IMR-90 (cell line): ENCODE results near the gene CFDP1.

Source experiments
- BHLHE40 ChIP-seq: fragments of 150-350 bp; IDR thresholded peaks from 2 replicates; pipeline ENCODE4 v1.6.1; 2016; ENCODE audit warnings: mild to moderate bottlenecking, low read depth, low read length
- CEBPB ChIP-seq: IDR thresholded peaks from 2 replicates; pipeline ENCODE4 v1.6.1; 2012; ENCODE audit warnings: low read depth, low read length, improper control_type of control experiment
- CHD1 ChIP-seq: IDR thresholded peaks from 2 replicates; pipeline ENCODE4 v1.6.1; 2012; ENCODE audit warnings: low read depth, low read length, improper control_type of control experiment
- MAFK ChIP-seq: IDR thresholded peaks from 2 replicates; pipeline ENCODE4 v1.6.1; 2012; ENCODE audit warnings: low read depth, low read length, improper control_type of control experiment
- MAZ ChIP-seq: IDR thresholded peaks from 2 replicates; pipeline ENCODE4 v1.6.1; 2012; ENCODE audit warnings: low read depth, mild to moderate bottlenecking, low read length, improper control_type of control experiment, moderate library complexity, borderline replicate concordance
- MXI1 ChIP-seq: IDR thresholded peaks from 2 replicates; pipeline ENCODE4 v1.6.1; 2012; ENCODE audit warnings: low read depth, mild to moderate bottlenecking, low read length, moderate library complexity, borderline replicate concordance
- POLR2A ChIP-seq: IDR thresholded peaks from 2 replicates; pipeline ENCODE4 v1.6.1; 2012; ENCODE audit warnings: mild to moderate bottlenecking, low read depth, low read length
- RAD21 ChIP-seq: IDR thresholded peaks from 2 replicates; pipeline ENCODE4 v1.6.1; 2012; ENCODE audit warnings: low read length, improper control_type of control experiment
- RCOR1 ChIP-seq: IDR thresholded peaks from 2 replicates; pipeline ENCODE4 v1.6.1; 2012; ENCODE audit warnings: mild to moderate bottlenecking, low read length, improper control_type of control experiment; ENCODE audit not compliant: insufficient replicate concordance
- TF ChIP-seq, protein P1 (sequence below): conservative IDR thresholded peaks from 2 replicates; pipeline ENCODE4 v1.5.1; 2012; ENCODE audit warnings: mild to moderate bottlenecking, low read depth, low read length, improper control_type of control experiment

- TF ChIP-seq, protein P1, sequence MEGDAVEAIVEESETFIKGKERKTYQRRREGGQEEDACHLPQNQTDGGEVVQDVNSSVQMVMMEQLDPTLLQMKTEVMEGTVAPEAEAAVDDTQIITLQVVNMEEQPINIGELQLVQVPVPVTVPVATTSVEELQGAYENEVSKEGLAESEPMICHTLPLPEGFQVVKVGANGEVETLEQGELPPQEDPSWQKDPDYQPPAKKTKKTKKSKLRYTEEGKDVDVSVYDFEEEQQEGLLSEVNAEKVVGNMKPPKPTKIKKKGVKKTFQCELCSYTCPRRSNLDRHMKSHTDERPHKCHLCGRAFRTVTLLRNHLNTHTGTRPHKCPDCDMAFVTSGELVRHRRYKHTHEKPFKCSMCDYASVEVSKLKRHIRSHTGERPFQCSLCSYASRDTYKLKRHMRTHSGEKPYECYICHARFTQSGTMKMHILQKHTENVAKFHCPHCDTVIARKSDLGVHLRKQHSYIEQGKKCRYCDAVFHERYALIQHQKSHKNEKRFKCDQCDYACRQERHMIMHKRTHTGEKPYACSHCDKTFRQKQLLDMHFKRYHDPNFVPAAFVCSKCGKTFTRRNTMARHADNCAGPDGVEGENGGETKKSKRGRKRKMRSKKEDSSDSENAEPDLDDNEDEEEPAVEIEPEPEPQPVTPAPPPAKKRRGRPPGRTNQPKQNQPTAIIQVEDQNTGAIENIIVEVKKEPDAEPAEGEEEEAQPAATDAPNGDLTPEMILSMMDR: no peak
- TF ChIP-seq RAD21: no peak
- TF ChIP-seq POLR2A: no peak
- no peak for TF ChIP-seq MXI1
- TF ChIP-seq MAZ: no peak
- TF ChIP-seq CHD1: no peak
- no peak for TF ChIP-seq RCOR1
- TF ChIP-seq CEBPB: no peak
- no peak for TF ChIP-seq BHLHE40
- no peak for TF ChIP-seq MAFK
Measured at GRCh38 chr16:75293772-75294171, 139.5 kb downstream of the CFDP1 start.
